HG03442 (cell line): ENCODE measurements around the gene ZNF804B.

Source experiments
- ATAC-seq: cut with Tn5 transposase; IDR thresholded peaks from one replicate; pipeline ENCODE4 v1.9.1; 2021; ENCODE audit warnings: mild to moderate bottlenecking, moderate library complexity; ENCODE audit not compliant: unreplicated experiment

Gene ZNF804B

GRCh38 chr7:89247207-89247606, 487.7 kb downstream of the ZNF804B start:
- no peak for ATAC-seq

- no peak for ATAC-seq
Observed at GRCh38 chr7:89259085-89259484, 499.6 kb downstream of the ZNF804B start.

- ATAC-seq, result no peak
Observed at GRCh38 chr7:89264126-89264525, 504.6 kb downstream of the ZNF804B start.

- ATAC-seq, result no peak
Observed at GRCh38 chr7:89265631-89266030, 506.1 kb downstream of the ZNF804B start.

GRCh38 chr7:89283302-89283701, 523.8 kb downstream of the ZNF804B start:
- no peak for ATAC-seq

DNA sequence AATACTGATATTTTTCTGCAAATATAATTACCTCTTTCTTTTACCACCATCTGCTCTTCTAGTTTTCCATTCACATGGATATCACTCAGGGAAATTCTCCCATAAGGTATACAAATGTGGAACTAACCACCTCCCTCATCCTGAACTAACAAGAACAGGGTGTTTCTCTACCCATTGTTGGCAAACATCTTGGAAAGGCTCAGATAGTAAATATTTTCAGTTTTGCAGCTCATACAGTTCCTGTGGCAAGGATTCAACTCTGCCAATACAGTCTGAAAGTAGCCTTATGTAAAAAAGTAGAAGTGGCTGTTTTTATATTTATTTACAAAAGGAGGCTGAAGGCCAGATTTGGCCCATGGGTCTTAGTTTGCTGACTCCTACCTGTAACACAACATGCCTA, 549.0 kb downstream of the ZNF804B start:
- no peak for ATAC-seq

- no peak for ATAC-seq
Observed at GRCh38 chr7:89311886-89312285, 552.4 kb downstream of the ZNF804B start.

DNA sequence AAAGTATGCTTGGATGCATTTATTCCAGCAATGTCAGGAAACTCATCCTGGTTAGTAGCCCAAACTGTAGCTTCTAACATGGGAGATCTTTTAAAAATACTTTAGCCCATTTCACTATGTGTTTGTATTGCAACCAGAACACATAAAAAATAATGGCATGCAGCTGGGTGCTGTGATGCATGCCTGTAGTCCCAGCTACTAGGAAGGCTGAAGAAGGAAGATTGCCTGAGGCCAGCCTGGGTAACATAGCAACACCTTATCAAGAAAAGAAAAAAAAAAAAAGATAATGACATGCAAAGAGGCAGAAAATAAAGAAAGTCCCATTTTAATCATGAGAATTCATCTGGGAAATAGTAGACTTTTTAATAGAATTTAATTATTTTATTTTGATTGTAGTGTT, 553.1 kb downstream of the ZNF804B start:
- no peak for ATAC-seq

DNA sequence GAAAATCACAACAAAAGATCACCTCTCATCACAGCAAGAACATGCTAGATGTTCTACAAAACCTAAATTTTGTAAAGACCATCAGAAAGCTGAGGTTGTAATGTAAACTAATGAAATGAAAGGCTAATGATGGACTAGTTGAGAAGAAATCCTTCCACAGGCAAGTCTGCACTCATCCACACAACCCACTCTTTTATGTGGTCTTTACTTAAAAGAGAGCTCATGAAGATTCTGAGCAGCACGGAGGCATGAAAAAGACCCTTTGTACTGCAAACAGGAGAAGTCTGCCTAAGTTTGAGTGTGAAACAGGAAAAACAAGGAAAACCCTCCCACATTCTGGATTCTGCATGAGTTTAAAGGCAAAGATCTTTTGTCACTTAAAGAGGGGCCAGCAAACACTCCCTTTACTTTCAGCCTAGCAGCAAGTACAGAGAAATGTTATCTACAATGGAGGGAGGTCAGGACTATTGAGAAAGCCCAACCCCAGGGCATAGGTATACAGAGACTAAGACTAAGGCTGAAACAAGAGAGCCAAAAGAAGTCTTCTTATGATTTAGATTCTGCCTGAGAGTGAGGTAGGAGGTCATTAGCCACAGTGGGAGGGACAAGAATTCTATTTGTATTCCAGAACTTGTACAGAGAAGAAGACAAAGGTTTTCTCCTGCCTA, 557.2 kb downstream of the ZNF804B start:
- no peak for ATAC-seq

GRCh38 chr7:89332026-89332425, 572.5 kb downstream of the ZNF804B start:
- no peak for ATAC-seq

DNA sequence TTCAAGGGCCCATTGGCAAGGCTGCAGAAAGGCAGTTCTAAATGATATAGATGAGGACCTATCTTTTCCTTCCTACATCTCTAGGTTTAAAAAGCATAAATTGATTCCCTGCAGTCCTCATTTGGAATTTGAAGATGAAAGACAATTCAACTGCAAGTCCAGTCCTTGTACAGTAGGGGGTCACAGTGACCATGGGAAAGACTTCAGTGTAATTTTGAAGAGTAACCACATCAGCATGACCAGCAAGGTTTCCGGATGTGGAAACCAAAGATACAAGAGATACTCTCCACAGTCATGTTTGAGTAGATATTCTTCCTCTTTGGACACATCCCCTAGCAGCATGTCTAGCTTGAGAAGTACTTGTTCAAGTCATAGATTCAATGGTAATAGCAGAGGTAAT, 575.3 kb downstream of the ZNF804B start:
- ATAC-seq, result no peak

DNA sequence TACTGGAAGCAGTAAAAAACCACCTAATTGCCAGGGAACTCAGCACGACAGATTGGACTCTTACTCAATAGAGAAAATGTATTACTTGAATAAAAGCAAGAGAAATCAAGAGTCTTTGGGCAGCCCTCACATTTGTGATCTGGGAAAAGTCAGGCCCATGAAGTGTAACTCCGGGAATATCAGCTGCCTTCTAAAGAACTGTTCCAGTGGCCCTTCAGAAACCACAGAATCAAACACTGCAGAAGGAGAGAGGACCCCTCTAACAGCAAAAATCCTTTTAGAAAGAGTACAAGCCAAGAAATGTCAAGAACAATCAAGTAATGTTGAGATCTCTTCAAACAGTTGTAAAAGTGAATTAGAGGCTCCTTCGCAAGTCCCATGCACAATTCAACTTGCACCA, 576.0 kb downstream of the ZNF804B start:
- ATAC-seq, result no peak

- no peak for ATAC-seq
Observed at GRCh38 chr7:89336121-89336520, 576.6 kb downstream of the ZNF804B start.

GRCh38 chr7:89339748-89340147, 580.2 kb downstream of the ZNF804B start:
- no peak for ATAC-seq

- ATAC-seq, result no peak
Observed at GRCh38 chr7:89357121-89357520, 597.6 kb downstream of the ZNF804B start.

GRCh38 chr7:89377219-89377618, 617.7 kb downstream of the ZNF804B start:
- ATAC-seq, result no peak

DNA sequence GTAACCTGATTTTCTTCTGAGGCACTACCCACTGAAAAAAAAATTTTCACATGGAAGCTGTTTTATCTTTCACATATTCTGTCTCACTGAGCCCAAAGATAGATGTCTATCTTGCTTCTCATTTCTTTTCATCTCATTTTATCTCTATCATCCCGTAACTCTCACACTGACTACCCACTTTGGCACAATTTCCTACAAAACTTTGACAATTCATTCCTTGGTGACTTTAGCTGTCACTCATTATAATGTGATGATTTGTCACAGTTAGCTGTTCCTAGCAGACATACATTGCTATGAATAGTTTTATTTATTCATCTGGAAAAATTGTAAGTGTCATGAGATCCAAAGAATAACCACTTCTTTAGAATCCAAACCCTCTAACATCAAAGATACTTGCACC, 625.9 kb downstream of the ZNF804B start:
- ATAC-seq, result no peak
